ENCODE measurements around the gene NTSR1. TPM values are rescaled to one million over a fixed set of nuclear protein-coding genes. Genes with fewer than 3 reads are reported as not detected.

NTSR1 gene
- polyA plus RNA-seq, 12 donors = 0.04 to 0.24 (median 0.14) TPM; not detected in 3

Other genes starting within 250 kb of the NTSR1 start
- under 1 TPM in 6 of 12 donors, not detected in 6; 0.06 to 0.25 (median 0.09) TPM for gene GATA5, start 232.8 kb upstream of the NTSR1 start, polyA plus RNA-seq (ENCODE audit: insufficient read length in 12 of 12)
- 1 to 10 TPM in 2 of 12 donors, under 1 TPM in 8, not detected in 2; 0.34 to 2.1 (median 0.60) TPM for gene SLCO4A1, start 66.3 kb upstream of the NTSR1 start, polyA plus RNA-seq (ENCODE audit: insufficient read length in 12 of 12)
- gene MRGBP, start 87.6 kb downstream of the NTSR1 start, polyA plus RNA-seq (ENCODE audit: insufficient read length in 12 of 12) = 10 to 100 TPM in 5 of 12 donors, 1 to 10 TPM in 6, not detected in 1; 7.3 to 16.3 (median 9.5) TPM
- 10 to 100 TPM in 11 of 12 donors, not detected in 1; 12.0 to 27.2 (median 14.5) TPM for gene OGFR, start 96.0 kb downstream of the NTSR1 start, polyA plus RNA-seq (ENCODE audit: insufficient read length in 12 of 12)
- 10 to 100 TPM in 7 of 12 donors, 1 to 10 TPM in 4, not detected in 1; 4.5 to 24.9 (median 11.0) TPM for gene COL9A3, start 108.2 kb downstream of the NTSR1 start, polyA plus RNA-seq (ENCODE audit: insufficient read length in 12 of 12)
- 10 to 100 TPM in 3 of 12 donors, 1 to 10 TPM in 7, not detected in 2; 7.3 to 15.2 (median 9.0) TPM for gene TCFL5, start 153.0 kb downstream of the NTSR1 start, polyA plus RNA-seq (ENCODE audit: insufficient read length in 12 of 12)
- 10 to 100 TPM in 11 of 12 donors, not detected in 1; 33.5 to 69.0 (median 37.7) TPM for gene DIDO1, start 217.7 kb downstream of the NTSR1 start, polyA plus RNA-seq (ENCODE audit: insufficient read length in 12 of 12)
- 10 to 100 TPM in 11 of 12 donors, not detected in 1; 19.3 to 42.9 (median 30.1) TPM for gene GID8, start 229.3 kb downstream of the NTSR1 start, polyA plus RNA-seq (ENCODE audit: insufficient read length in 12 of 12)
- 10 to 100 TPM in 1 of 12 donors, 1 to 10 TPM in 4, under 1 TPM in 6, not detected in 1; 0.67 to 14.5 (median 0.86) TPM for gene SLC17A9, start 243.9 kb downstream of the NTSR1 start, polyA plus RNA-seq (ENCODE audit: insufficient read length in 12 of 12)